Activated CD4-positive, alpha-beta memory T cell treated with anti-CD3 and anti-CD28 coated beads, Interleukin-2, amount 10 ng/mL, durations not matched to agents 7 days and 5 days (primary cell): Measurements from ENCODE around the gene CELA1. TPM values are rescaled to one million over a fixed set of nuclear protein-coding genes. Genes with fewer than 3 reads are reported as not detected.
"Not testable (repeated sequence)": the region's sequence is repeated elsewhere in the genome, so short reads cannot be mapped to it uniquely, and the experiment has no call there.

Source experiments
- CTCF ChIA-PET: fragments of 350-600 bp; sonication (Branson Sonifier 250); formaldehyde crosslinking; loops from one replicate; lab custom pipeline; 2021; ENCODE audit warnings: antibody characterized with exemption, inconsistent platforms; lab: Charles Lee
- POLR2A ChIA-PET: fragments of 350-600 bp; sonication (Branson Sonifier 250); formaldehyde crosslinking; loops from one replicate; lab custom pipeline; 2021; ENCODE audit warnings: antibody characterized with exemption; lab: Charles Lee
- DNase-seq: peaks from one replicate; pipeline ENCODE4 v3.0.0-alpha.2; 2020
- H3K27ac Mint-ChIP-seq: one replicate; pipeline ENCODE4 v1.8.0; 2021; ENCODE audit warnings: mild to moderate bottlenecking, mixed read lengths
- H3K27me3 Mint-ChIP-seq: one replicate; pipeline ENCODE4 v1.8.0; 2021; ENCODE audit warnings: mixed read lengths
- H3K36me3 Mint-ChIP-seq: one replicate; pipeline ENCODE4 v1.8.0; 2021; ENCODE audit warnings: low read depth, mixed read lengths
- H3K4me1 Mint-ChIP-seq: one replicate; pipeline ENCODE4 v1.8.0; 2021; ENCODE audit warnings: mixed read lengths
- H3K4me3 Mint-ChIP-seq: one replicate; pipeline ENCODE4 v1.8.0; 2021; ENCODE audit warnings: mild to moderate bottlenecking, mixed read lengths
- H3K9me3 Mint-ChIP-seq: one replicate; pipeline ENCODE4 v1.8.0; 2021; ENCODE audit warnings: mixed read lengths
- total RNA-seq, 2 experiments: library from RNA; stranded (reverse); gene quantifications; one replicate each; pipeline ENCODE4 v1.2.3, GENCODE V29; 2021

CELA1 gene
- total RNA-seq, 2 experiments from 2014 or later: not detected

DNA sequence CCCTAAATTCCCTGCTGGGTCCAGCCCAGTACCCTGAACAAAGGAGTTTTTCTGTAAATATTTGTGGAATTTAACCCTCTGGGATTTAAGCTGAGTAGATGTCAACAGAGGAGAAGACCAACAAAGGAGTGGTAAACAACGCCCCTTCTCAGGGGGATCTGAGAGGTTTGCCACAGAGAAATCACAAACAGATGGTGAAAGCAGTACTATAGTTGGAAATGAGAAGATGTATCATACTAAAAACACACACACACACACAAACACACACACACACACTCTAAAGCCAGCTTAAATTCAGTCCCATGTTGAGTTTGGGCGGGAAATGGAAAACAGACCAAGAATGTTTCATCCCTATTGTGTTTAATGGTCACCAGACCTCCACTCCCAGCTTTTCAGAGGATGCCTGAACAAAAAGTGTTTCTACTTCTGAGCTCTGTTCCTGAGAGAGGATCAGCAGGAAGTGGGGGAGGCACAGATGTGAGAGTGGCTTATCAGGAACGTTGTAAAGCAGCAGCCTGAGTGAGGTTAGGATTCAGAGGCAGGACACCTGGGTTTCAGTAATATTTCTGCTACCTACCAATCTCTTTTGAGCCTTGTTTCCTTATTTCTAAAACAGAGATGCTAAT is 25.7 kb downstream of the CELA1 start:
- Mint-ChIP-seq H3K36me3 (peaks cover 62% of the 10 kb centered on the region), H3K4me3 (peak overlapping the region; percentile 88), H3K27ac (peak overlapping the region; percentile 99)

DNA sequence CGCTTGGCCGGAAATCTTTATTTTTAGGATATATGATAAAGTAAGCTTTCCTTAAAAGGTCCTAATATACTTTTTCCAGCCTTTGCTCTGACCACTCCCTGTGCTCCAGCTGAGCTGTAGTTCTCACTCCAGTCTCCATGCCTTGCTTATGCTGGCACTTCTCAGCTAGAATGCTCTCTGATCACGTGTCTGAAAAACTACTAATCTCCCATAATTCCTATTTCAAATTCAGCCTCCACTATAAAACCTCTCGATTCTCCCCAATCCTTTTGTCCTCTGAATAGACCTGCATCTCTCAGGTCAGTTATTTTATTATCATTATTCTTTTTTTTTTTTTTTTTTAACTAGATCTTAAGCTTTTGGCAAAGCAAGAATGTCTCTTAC is 26.2 kb downstream of the CELA1 start:
- ChIA-PET CTCF (interaction anchor here (0.7 to 4.8 kb wide), 4 partner anchors 10 to 231 kb away, joined by 3 to 44 read pairs (median 3); no protein-coding TSS in a partner anchor), POLR2A (interaction anchor here (1.0 to 7.2 kb wide), 10 partner anchors 7 to 556 kb away, joined by 3 to 65 read pairs (median 10); partner anchors contain the start of genes ATF1, DAZAP2 and SMAGP)
- Mint-ChIP-seq H3K36me3 (peaks cover 67% of the 10 kb centered on the region), H3K27me3 (no peaks in the 10 kb centered on the region), H3K4me1 (peaks cover 75% of the 10 kb centered on the region), H3K27ac (peak overlapping the region; percentile 99), H3K4me3 (peak overlapping the region; percentile 88), H3K9me3 (no peaks in the 10 kb centered on the region)
- no peak for DNase-seq

More for the DNA sequence above, 25.7 kb downstream of the CELA1 start:
- POLR2A ChIA-PET: interaction anchor here (1.0 to 7.2 kb wide), 10 partner anchors 9 to 556 kb away, joined by 3 to 65 read pairs (median 6); partner anchors contain the start of genes ATF1, DAZAP2 and SMAGP
- Mint-ChIP-seq H3K9me3 (no peaks in the 10 kb centered on the region), H3K4me1 (peaks cover 76% of the 10 kb centered on the region), H3K27me3 (no peaks in the 10 kb centered on the region)
- CTCF ChIA-PET: interaction anchor here (0.7 to 4.8 kb wide), 4 partner anchors 10 to 232 kb away, joined by 3 to 44 read pairs (median 3); no protein-coding TSS in a partner anchor
- DNase-seq: no peak

DNA sequence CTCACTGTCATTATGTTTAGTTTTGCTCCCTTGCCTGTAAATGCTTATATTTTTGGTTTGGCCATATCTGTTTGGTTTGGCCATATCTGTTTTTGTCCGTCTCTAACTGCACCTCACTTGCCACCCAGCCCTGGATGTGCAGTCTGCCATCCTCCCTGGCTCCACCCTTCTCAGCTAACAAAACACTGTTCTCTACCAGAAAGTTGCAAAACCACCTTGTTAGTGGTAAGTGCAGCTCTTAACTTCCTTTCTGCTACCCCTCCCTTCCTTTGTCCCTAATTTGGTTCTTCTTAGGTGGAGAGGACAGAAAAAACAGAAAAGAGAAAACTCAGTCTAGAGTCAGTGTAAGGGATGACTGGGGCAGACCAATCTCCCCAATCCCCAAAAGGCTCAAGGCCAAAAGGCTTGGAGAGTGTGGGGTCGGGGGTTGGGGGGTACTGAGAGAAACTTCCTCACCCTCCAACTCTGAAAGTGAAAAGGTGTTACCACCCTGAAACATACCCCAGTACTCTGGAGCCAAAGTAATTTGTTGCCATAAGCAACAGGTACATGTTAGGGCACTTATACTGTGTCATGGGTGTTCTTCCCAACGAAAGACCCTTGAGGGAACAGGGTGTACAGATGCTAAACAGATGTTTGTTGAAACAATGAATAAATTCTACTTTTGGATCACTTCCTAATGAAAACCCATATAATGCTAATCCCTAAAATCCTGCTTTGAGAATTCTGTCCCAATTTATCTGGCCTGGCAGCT is 27.5 kb downstream of the CELA1 start:
- Mint-ChIP-seq H3K36me3 (peaks cover 71% of the 10 kb centered on the region), H3K9me3 (no peaks in the 10 kb centered on the region), H3K4me3 (peak overlapping the region; percentile 88), H3K4me1 (peaks cover 65% of the 10 kb centered on the region), H3K27ac (peak overlapping the region; percentile 99), H3K27me3 (no peaks in the 10 kb centered on the region)
- peak; percentile 64 for DNase-seq
- ChIA-PET POLR2A (interaction anchor here (0.5 to 7.2 kb wide), 12 partner anchors 9 to 293 kb away, joined by 3 to 65 read pairs (median 6); partner anchors contain the start of genes DAZAP2, LETMD1, POU6F1 and SLC11A2), CTCF (interaction anchor here (0.6 to 4.8 kb wide), 7 partner anchors 8 to 56 kb away, joined by 3 to 44 read pairs (median 3); no protein-coding TSS in a partner anchor)

DNA sequence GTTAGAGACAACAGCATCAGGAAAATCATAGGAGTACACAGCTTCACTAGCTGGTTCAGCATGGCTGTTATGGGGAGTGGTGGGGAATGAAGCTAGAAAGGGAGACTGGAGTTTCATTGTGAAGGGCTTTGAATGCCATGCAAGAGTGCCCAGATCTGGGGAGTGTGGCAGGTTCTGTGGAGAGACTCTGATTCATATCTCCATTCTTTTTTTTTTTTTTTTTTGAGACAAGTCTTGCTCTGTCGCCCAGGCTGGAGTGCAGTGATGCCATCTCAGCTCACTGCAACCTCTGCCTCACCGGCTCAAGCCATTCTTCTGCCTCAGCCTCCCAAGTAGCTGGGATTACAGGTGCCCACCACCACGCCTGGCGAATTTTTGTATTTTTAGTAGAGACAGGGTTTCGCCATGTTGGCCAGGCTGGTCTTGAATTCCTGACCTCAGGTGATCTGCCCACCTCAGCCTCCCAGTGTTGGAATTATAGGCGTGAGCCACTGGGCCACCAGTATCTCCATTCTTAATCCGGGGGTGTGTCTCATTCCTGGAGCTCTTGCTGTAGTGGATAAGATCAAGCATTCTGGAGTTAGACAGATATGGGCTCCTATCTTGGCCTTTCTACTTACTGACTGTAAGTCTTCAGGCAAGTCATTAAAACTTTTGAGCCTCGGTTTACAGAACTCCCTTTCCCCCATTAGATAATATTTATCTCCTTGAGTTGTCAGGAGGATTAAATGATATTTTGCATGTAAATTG is 28.2 kb downstream of the CELA1 start:
- H3K36me3 Mint-ChIP-seq: peaks cover 71% of the 10 kb centered on the region
- H3K9me3 Mint-ChIP-seq, DNase-seq, H3K27me3 Mint-ChIP-seq: not testable (repeated sequence)
- ChIA-PET CTCF (interaction anchor here (0.6 to 4.8 kb wide), 8 partner anchors 9 to 91 kb away, joined by 3 to 44 read pairs (median 3); no protein-coding TSS in a partner anchor), POLR2A (interaction anchor here (0.5 to 7.2 kb wide), 11 partner anchors 9 to 269 kb away, joined by 3 to 65 read pairs (median 6); partner anchors contain the start of genes DAZAP2, LETMD1 and POU6F1)
- peaks cover 66% of the 10 kb centered on the region for H3K4me1 Mint-ChIP-seq
- H3K27ac Mint-ChIP-seq: peak overlapping the region; percentile 99
- H3K4me3 Mint-ChIP-seq: peak overlapping the region; percentile 88

DNA sequence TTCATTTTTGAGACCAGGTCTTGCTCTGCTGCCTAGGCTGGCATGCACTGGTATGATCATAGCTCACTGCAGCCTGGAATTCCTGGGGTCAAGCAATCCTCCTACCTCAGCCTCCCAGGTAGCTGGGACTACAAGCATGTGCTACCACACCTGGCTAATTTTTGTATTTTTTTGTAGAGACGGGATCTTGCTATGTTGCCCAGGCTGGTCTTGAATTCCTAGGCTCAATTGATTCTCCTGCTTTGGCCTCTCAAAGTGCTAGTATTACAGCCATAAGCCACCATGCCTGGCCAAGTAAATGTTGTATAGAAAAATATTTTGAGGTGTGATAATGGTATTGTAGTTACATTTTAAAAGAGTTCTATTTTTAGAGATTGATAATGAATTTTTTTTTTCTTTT is 35.1 kb downstream of the CELA1 start:
- Mint-ChIP-seq H3K9me3 (no peaks in the 10 kb centered on the region), H3K4me1 (peaks cover 45% of the 10 kb centered on the region), H3K36me3 (peaks cover 75% of the 10 kb centered on the region), H3K27me3 (no peaks in the 10 kb centered on the region), H3K4me3 (no peak overlapping the region), H3K27ac (no peak overlapping the region)
- no peak for DNase-seq
- ChIA-PET CTCF (interaction anchor here (1.2 to 1.7 kb wide), 2 partner anchors 30 to 41 kb away, joined by 3 to 8 read pairs; partner anchors contain the start of gene SMAGP), POLR2A (no interaction called here)

DNA sequence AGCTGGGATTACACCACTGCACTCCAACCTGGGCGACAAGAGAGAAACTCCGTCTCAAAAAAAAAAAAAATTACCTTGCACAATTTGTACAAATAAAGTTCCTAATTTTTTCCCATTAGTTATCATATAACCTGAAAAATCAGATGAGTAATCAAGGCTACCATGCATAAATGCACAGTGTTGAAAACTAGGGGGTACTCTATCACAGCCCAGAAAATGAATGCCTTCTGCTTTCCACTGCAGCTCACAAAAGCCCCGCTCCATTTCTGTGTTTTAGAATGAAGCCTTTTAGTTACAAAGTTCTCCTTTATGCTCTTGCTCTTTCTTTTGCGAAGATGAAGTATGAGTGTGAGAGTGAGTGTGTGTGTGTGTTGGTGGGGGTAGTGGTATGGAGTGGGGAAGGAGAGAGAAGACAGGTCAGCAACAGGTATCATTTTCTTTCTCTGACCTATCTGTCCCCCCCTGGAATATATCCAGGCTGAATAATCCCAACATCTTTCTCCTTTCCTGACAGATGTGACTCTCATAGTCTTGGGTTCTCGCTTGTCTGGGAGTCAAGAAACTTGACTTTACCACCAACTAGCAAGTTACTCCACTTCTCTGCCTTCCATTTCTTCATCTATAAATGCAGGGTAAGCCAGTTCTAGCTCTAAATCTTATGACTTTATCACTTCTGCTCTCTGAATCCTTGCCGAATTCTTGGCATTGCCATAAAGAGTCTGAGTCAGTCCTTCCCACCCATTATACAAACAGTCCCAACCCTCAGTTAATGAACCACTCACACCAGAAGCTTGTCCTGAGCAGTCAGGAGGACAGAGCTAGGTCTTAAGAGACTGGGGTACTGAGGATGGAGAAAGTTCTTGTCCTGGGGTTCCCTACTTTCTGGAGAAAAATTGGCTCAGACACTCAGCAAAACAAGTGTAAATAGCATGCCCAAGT is 38.6 kb downstream of the CELA1 start:
- ChIA-PET POLR2A (interaction anchor here (0.6 to 3.0 kb wide), 3 partner anchors 11 to 15 kb away, joined by 3 to 9 read pairs (median 8); no protein-coding TSS in a partner anchor), CTCF (interaction anchor here (0.5 to 2.2 kb wide), 4 partner anchors 20 to 726 kb away, joined by 3 to 14 read pairs (median 4); no protein-coding TSS in a partner anchor)
- H3K36me3 Mint-ChIP-seq: peaks cover 73% of the 10 kb centered on the region
- H3K27ac Mint-ChIP-seq: peak overlapping the region; percentile 47
- no peaks in the 10 kb centered on the region for H3K9me3 Mint-ChIP-seq
- DNase-seq: no peak
- no peaks in the 10 kb centered on the region for H3K27me3 Mint-ChIP-seq
- no peak overlapping the region for H3K4me3 Mint-ChIP-seq
- H3K4me1 Mint-ChIP-seq: peaks cover 39% of the 10 kb centered on the region

DNA sequence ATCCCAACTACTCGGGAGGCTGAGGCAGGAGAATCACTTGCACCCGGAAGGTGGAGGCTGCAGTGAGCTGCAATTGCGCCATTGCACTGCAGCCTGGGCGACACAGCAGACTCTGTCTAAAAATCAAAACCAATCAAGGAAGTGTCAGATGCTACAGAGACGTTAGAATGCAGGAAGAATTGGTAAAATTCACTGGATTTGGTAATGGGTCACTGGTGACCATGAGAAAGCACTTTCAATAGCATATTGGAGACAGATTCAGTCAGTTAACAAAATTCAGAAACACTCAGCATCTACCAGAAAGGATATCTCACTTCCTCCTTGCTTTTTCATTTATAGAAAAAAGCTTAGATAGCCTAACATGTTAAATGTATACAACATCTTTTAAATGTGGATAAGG is 40.0 kb downstream of the CELA1 start:
- Mint-ChIP-seq H3K4me1 (peaks cover 32% of the 10 kb centered on the region), H3K27me3 (no peaks in the 10 kb centered on the region), H3K36me3 (peaks cover 72% of the 10 kb centered on the region), H3K4me3 (no peak overlapping the region), H3K27ac (no peak overlapping the region), H3K9me3 (no peaks in the 10 kb centered on the region)
- CTCF ChIA-PET: interaction anchor here (0.6 to 1.2 kb wide), 2 partner anchors 35 to 763 kb away, joined by 3 to 6 read pairs; no protein-coding TSS in a partner anchor
- POLR2A ChIA-PET: interaction anchor here (0.9 to 2.7 kb wide), 3 partner anchors 12 to 17 kb away, joined by 3 to 8 read pairs (median 4); no protein-coding TSS in a partner anchor
- no peak for DNase-seq

DNA sequence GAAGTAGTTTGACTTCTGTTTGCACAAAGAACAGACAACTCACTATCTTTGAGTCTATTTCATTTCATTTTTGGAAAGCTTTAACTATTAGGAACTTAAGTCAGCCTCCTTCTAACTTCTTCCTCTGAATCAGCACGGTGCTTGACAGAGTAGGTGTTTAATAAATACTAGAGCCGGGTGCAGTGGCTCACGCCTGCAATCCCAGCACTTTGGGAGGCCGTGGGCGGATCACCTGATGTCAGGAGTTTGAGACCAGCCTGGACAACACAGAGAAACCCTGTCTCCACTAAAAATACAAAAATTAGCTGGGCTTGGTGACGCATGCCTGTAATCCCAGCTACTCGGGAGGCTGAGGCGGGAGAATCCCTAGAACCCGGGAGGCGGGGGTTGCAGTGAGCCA is 45.7 kb downstream of the CELA1 start:
- CTCF ChIA-PET: interaction anchor here (0.8 to 3.5 kb wide), 2 partner anchors 40 to 82 kb away, joined by 3 to 16 read pairs; no protein-coding TSS in a partner anchor
- H3K27me3 Mint-ChIP-seq, H3K27ac Mint-ChIP-seq, DNase-seq, POLR2A ChIA-PET, H3K4me1 Mint-ChIP-seq, H3K4me3 Mint-ChIP-seq, H3K9me3 Mint-ChIP-seq: not testable (repeated sequence)
- peaks cover 56% of the 10 kb centered on the region for H3K36me3 Mint-ChIP-seq

DNA sequence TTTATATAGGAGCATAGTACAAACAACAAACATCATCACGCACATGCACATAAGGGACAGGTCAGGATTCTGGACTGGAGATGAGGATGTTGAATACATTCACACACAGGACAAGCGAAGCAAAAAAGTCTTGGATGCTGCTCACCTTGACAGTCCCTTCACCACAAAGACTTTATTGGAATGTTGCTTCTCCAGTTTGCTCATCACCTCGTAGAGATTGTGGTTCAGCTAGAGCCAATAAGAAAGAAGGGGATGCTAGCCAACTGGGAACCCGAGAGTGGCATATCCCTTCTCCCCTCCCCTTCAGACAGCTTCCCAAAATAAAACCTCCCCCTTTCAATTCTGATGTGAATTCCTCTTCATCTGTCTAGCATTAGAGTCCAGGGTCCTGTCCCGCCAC is 50.8 kb downstream of the CELA1 start:
- Mint-ChIP-seq H3K4me1 (peaks cover 1% of the 10 kb centered on the region), H3K36me3 (peaks cover 53% of the 10 kb centered on the region), H3K4me3 (no peak overlapping the region), H3K9me3 (no peaks in the 10 kb centered on the region), H3K27ac (no peak overlapping the region), H3K27me3 (no peaks in the 10 kb centered on the region)
- ChIA-PET CTCF (interaction anchor here (0.6 to 2.6 kb wide), 2 partner anchors 45 to 117 kb away, joined by 3 to 10 read pairs; no protein-coding TSS in a partner anchor), POLR2A (no interaction called here)
- DNase-seq: no peak

DNA sequence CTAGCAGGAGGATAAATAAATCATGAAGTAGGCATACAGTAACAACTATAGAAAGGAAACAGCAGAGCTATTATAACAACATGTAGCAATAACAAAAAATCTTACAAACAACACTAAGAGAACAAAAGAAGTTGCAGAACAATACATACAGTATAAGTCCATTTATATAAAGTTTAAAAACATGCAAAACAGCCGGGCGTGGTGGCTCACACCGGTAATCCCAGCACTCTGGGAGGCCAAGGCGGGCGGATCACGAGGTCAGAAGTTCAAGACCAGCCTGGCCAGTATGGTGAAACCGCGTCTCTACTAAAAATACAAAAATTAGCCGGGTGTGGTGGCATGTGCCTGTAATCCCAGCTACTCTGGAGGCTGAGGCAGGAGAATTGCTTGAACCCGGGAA is 52.4 kb downstream of the CELA1 start:
- H3K27me3 Mint-ChIP-seq, H3K27ac Mint-ChIP-seq, POLR2A ChIA-PET, H3K9me3 Mint-ChIP-seq, H3K4me1 Mint-ChIP-seq, H3K4me3 Mint-ChIP-seq, DNase-seq: not testable (repeated sequence)
- CTCF ChIA-PET: interaction anchor here (0.6 to 2.7 kb wide), 3 partner anchors 47 to 248 kb away, joined by 3 to 12 read pairs (median 5); no protein-coding TSS in a partner anchor
- H3K36me3 Mint-ChIP-seq: peaks cover 54% of the 10 kb centered on the region

DNA sequence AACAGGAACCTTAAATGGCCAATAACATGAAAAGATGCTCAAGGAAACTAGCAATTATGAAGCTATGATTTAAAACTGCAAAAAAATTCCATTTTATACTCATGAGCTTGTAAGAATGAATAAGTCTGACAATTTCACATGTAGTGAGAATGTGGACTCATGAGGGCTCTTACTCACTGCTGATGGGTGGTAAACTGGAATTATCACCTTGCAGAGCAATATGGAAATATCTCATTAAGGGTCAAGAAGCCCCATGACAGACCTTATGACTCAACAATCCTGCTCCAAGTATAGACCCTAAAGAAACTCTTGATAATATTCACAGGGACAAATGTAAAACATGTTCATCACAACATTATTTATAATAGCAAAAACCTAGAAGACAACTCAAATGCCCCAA is 52.8 kb downstream of the CELA1 start:
- Mint-ChIP-seq H3K27ac (no peak overlapping the region), H3K4me1 (peaks cover 1% of the 10 kb centered on the region), H3K27me3 (no peaks in the 10 kb centered on the region), H3K4me3 (no peak overlapping the region), H3K9me3 (no peaks in the 10 kb centered on the region), H3K36me3 (peaks cover 55% of the 10 kb centered on the region)
- ChIA-PET POLR2A (no interaction called here), CTCF (interaction anchor here (1.7 to 2.7 kb wide), 2 partner anchors 48 to 58 kb away, joined by 5 to 12 read pairs; no protein-coding TSS in a partner anchor)
- DNase-seq: no peak
